A549 (cell line): ENCODE measurements around the gene HDGF. TPM values are rescaled to one million over a fixed set of nuclear protein-coding genes. Genes with fewer than 3 reads are reported as not detected.

ENCODE experiments used
- ATAC-seq, 2 experiments: fragments of 200-7000 bp in 1 of 2; fragments of >200 bp in 1 of 2; cut with Nextera tagmentation in 1 of 2; cut with Tn5 transposase in 1 of 2; 3 replicates each; pipeline versions ENCODE4 v1.8.0 to v1.9.1; 2018 to 2020; ENCODE audit warnings: mild to moderate bottlenecking in 1 of 2, moderate library complexity in 1 of 2
- CTCF ChIA-PET: fragments of 300-600 bp; sonication (Branson Sonifier 250); formaldehyde crosslinking; extraction: SDS; loops from one replicate; lab custom pipeline; 2021; ENCODE audit warnings: antibody characterized with exemption, inconsistent platforms; lab: Yijun Ruan, JAX
- POLR2A ChIA-PET: fragments of 350-600 bp; formaldehyde crosslinking; extraction: SDS; loops from one replicate; lab custom pipeline; 2021; ENCODE audit warnings: antibody characterized with exemption, inconsistent platforms; lab: Yijun Ruan, JAX
- DNase-seq, 2 experiments: peaks; one replicate each; pipeline versions ENCODE4 v3.0.0 to v3.0.0-alpha.2; 2011 to 2016; ENCODE audit warnings: low read depth in 1 of 2, low spot score in 1 of 2
- FAIRE-seq: peaks from 2 replicates; lab custom pipeline; 2011; peaks lifted over from hg19 to GRCh38; lab: Jason Lieb, UNC
- H3K27ac ChIP-seq, 2 experiments: fragments of >200 bp; sonication (Bioruptor Twin); formaldehyde crosslinking; 3 replicates each; pipeline ENCODE4 v1.5.1; 2016 to 2017
- H3K4me1 ChIP-seq: fragments of >200 bp; sonication (Bioruptor Twin); formaldehyde crosslinking; 3 replicates; pipeline ENCODE4 v1.6.1; 2016
- H3K4me2 ChIP-seq: fragments of >200 bp; sonication (Bioruptor Twin); formaldehyde crosslinking; 3 replicates; pipeline ENCODE4 v1.6.1; 2016
- H3K4me3 ChIP-seq: fragments of >200 bp; sonication (Bioruptor Twin); formaldehyde crosslinking; 3 replicates; pipeline ENCODE4 v1.5.1; 2016
- H3K9me3 ChIP-seq: fragments of >200 bp; sonication (Bioruptor Twin); formaldehyde crosslinking; 3 replicates; pipeline ENCODE4 v1.6.1; 2016
- BHLHE40 ChIP-seq: IDR thresholded peaks from 2 replicates; pipeline ENCODE4 v1.6.1; 2012; ENCODE audit warnings: low read depth, low read length, inconsistent platforms
- CHD2 ChIP-seq: fragments of 150-350 bp; IDR thresholded peaks from 2 replicates; pipeline ENCODE4 v1.6.1; 2014; ENCODE audit warnings: low read length; ENCODE audit not compliant: partially characterized antibody
- CHD4 ChIP-seq: fragments of 200-600 bp; sonication (generic); IDR thresholded peaks from 2 replicates; pipeline ENCODE4 v1.6.1; 2016; ENCODE audit warnings: antibody characterized with exemption, mild to moderate bottlenecking, borderline replicate concordance
- EHMT2 ChIP-seq: fragments of 200-600 bp; sonication (generic); IDR thresholded peaks from 2 replicates; pipeline ENCODE4 v1.6.1; 2016; ENCODE audit warnings: antibody characterized with exemption, low read depth, mild to moderate bottlenecking, moderate library complexity
- EP300 ChIP-seq, 2 experiments: fragments of >200 bp; sonication (Bioruptor Twin); formaldehyde crosslinking; IDR thresholded peaks; 2 replicates in 1 of 2; 3 replicates in 1 of 2; pipeline ENCODE4 v1.6.1; 2016 to 2017
- FOXS1 ChIP-seq: fragments of 250-450 bp; sonication (Bioruptor Pico); IDR thresholded peaks from 2 replicates; pipeline ENCODE4 v1.5.0; 2020; ENCODE audit warnings: mild to moderate bottlenecking, moderate library complexity
- GATA3 ChIP-seq: IDR thresholded peaks from 2 replicates; pipeline ENCODE4 v1.6.1; 2012; ENCODE audit warnings: borderline replicate concordance
- HDAC2 ChIP-seq: fragments of 200-600 bp; sonication (generic); IDR thresholded peaks from 2 replicates; pipeline ENCODE4 v1.6.1; 2016
- HOXA7 ChIP-seq: fragments of 250-450 bp; sonication (Bioruptor Pico); IDR thresholded peaks from 2 replicates; pipeline ENCODE4 v1.5.0; 2020; ENCODE audit warnings: mild to moderate bottlenecking, moderate library complexity
- HOXB5 ChIP-seq: fragments of 250-450 bp; sonication (Bioruptor Pico); IDR thresholded peaks from 2 replicates; pipeline ENCODE4 v1.5.0; 2020; ENCODE audit warnings: mild to moderate bottlenecking, moderate library complexity
- JUNB ChIP-seq: fragments of >200 bp; sonication (Bioruptor Twin); formaldehyde crosslinking; IDR thresholded peaks from 2 replicates; pipeline ENCODE4 v1.6.1; 2016
- KDM1A ChIP-seq: fragments of 200-600 bp; sonication (generic); IDR thresholded peaks from 2 replicates; pipeline ENCODE4 v1.6.1; 2016; ENCODE audit warnings: low read depth, mild to moderate bottlenecking
- MAFK ChIP-seq: fragments of 450-650 bp; IDR thresholded peaks from 2 replicates; pipeline ENCODE4 v1.6.1; 2014; ENCODE audit not compliant: partially characterized antibody
- MAZ ChIP-seq: fragments of 150-350 bp; IDR thresholded peaks from 2 replicates; pipeline ENCODE4 v1.6.1; 2014; ENCODE audit warnings: antibody characterized with exemption, low read depth, low read length, borderline replicate concordance
- MYC ChIP-seq: IDR thresholded peaks from 2 replicates; pipeline ENCODE4 v1.6.1; 2012; ENCODE audit warnings: mild to moderate bottlenecking, inconsistent platforms, low read length, improper control_type of control experiment, borderline replicate concordance
- NPAS2 ChIP-seq: fragments of 250-450 bp; sonication (Bioruptor Pico); IDR thresholded peaks from 2 replicates; pipeline ENCODE4 v1.8.0; 2022; ENCODE audit warnings: mild to moderate bottlenecking, moderate library complexity, borderline replicate concordance
- PHF8 ChIP-seq: fragments of 200-600 bp; sonication (generic); IDR thresholded peaks from 2 replicates; pipeline ENCODE4 v1.6.1; 2016; ENCODE audit warnings: low read depth, mild to moderate bottlenecking, antibody characterized with exemption, moderate library complexity, borderline replicate concordance
- POLR2A ChIP-seq: IDR thresholded peaks from 2 replicates; pipeline ENCODE4 v1.6.1; 2012; ENCODE audit warnings: mild to moderate bottlenecking, low read length
- RAD21 ChIP-seq, 2 experiments: fragments of >200 bp in 1 of 2; sonication (Bioruptor Twin) in 1 of 2; formaldehyde crosslinking in 1 of 2; IDR thresholded peaks in 1 of 2; conservative IDR thresholded peaks in 1 of 2; 2 replicates in 1 of 2; 3 replicates in 1 of 2; pipeline ENCODE4 v1.6.1; 2012 to 2018; ENCODE audit warnings: inconsistent platforms in 1 of 2
- RARB ChIP-seq: fragments of 250-450 bp; sonication (Bioruptor Pico); IDR thresholded peaks from 2 replicates; pipeline ENCODE4 v1.8.0; 2021; ENCODE audit warnings: mild to moderate bottlenecking, moderate library complexity
- RCOR1 ChIP-seq: fragments of 150-350 bp; IDR thresholded peaks from 2 replicates; pipeline ENCODE4 v1.6.1; 2014; ENCODE audit warnings: antibody characterized with exemption, low read length, low read depth
- RNF2 ChIP-seq: fragments of 200-600 bp; sonication (generic); IDR thresholded peaks from 2 replicates; pipeline ENCODE4 v1.6.1; 2016; ENCODE audit warnings: low read depth, mild to moderate bottlenecking, antibody characterized with exemption, moderate library complexity, borderline replicate concordance
- SMC3 ChIP-seq: fragments of >200 bp; sonication (Bioruptor Twin); formaldehyde crosslinking; IDR thresholded peaks from 3 replicates; pipeline ENCODE4 v1.6.1; 2018; ENCODE audit warnings: inconsistent platforms
- TP53 ChIP-seq: fragments of 250-450 bp; sonication (Bioruptor Pico); IDR thresholded peaks from 2 replicates; pipeline ENCODE4 v1.5.0; 2021; ENCODE audit warnings: mild to moderate bottlenecking, moderate library complexity
- ZFP36 ChIP-seq: fragments of 450-650 bp; IDR thresholded peaks from 2 replicates; pipeline ENCODE4 v1.6.1; 2014; ENCODE audit warnings: borderline replicate concordance; ENCODE audit not compliant: partially characterized antibody
- WGBS: methylation state at CpG from one replicate; pipeline ENCODE4 v1.1.6; 2017; ENCODE audit errors: missing lambda C conversion rate; 5-methylcytosine and 5-hydroxymethylcytosine counted together
- polyA plus RNA-seq, 4 experiments: library from polyadenylated mRNA; depleted of rRNA in 3 of 4; stranded (reverse); fragments of >200 nt; fragmentation: RNase III in 1 of 4; extraction: RNeasy Plus Mini Kit Qiagen cat#74134 plus additional on column Dnase treatment in 1 of 4; gene quantifications; 2 replicates in 3 of 4; 3 replicates in 1 of 4; pipeline ENCODE4 v1.2.3, GENCODE V29; 2011 to 2017
- TF ChIP-seq, protein P1 (sequence below): IDR thresholded peaks from 2 replicates; pipeline ENCODE4 v1.6.1; 2012; ENCODE audit warnings: low read depth, borderline replicate concordance
- TF ChIP-seq, protein P2 (sequence below): fragments of 250-450 bp; sonication (Bioruptor Pico); IDR thresholded peaks from 2 replicates; pipeline ENCODE4 v1.5.0; 2020; ENCODE audit warnings: low read depth, mild to moderate bottlenecking, moderate library complexity
- TF ChIP-seq, protein P3 (sequence below): fragments of 450-650 bp; IDR thresholded peaks from 2 replicates; pipeline ENCODE4 v1.6.1; 2014; ENCODE audit warnings: antibody characterized with exemption
- TF ChIP-seq, protein P4 (sequence below): fragments of >200 bp; sonication (Bioruptor Twin); formaldehyde crosslinking; IDR thresholded peaks from 2 replicates; pipeline ENCODE4 v1.6.1; 2016
- TF ChIP-seq, protein P5 (sequence below): fragments of 250-450 bp; sonication (Bioruptor Pico); IDR thresholded peaks from 2 replicates; pipeline ENCODE4 v1.5.0; 2021; ENCODE audit warnings: mild to moderate bottlenecking, moderate library complexity, borderline replicate concordance
- TF ChIP-seq, protein P6 (sequence below): fragments of 150-350 bp; IDR thresholded peaks from 2 replicates; pipeline ENCODE4 v1.6.1; 2014; ENCODE audit warnings: low read depth, mild to moderate bottlenecking, low read length

HDGF gene
- polyA plus RNA-seq, 2 of the 4 experiments (the other 2 are of a cell fraction): 299 to 428 TPM

DNA sequence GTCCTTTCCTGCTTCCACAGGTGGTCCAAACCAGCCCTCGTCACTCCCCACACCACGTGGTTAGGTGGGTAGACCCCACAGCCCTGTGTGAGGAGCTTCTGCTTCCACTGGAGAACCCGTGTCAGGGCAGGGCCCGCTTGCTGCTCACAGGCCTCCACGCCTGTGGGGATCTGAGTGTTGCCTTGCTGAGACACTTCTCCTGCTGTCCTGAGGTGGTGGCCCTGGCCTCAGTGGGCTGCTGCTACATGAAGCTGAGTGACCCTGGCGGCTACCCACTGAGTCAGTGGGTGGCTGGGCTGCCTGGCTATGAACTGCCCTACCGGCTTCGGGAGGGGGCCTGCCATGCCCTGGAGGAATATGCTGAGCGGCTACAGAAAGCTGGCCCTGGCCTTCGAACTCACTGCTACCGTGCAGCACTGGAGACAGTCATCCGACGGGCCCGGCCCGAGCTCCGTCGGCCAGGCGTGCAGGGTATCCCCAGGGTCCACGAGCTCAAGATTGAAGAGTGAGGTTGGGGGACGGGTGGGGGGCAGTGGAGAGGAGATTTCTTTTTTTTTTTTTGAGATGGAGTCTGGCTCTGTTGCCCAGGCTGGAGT is 17.4 kb downstream of the HDGF start (continued):
- TF ChIP-seq, protein P1, sequence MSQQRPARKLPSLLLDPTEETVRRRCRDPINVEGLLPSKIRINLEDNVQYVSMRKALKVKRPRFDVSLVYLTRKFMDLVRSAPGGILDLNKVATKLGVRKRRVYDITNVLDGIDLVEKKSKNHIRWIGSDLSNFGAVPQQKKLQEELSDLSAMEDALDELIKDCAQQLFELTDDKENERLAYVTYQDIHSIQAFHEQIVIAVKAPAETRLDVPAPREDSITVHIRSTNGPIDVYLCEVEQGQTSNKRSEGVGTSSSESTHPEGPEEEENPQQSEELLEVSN: no peak
- TF ChIP-seq PHF8 (no peak), RNF2 (no peak)
- TF ChIP-seq, all 56 proteins: peak for 0

DNA sequence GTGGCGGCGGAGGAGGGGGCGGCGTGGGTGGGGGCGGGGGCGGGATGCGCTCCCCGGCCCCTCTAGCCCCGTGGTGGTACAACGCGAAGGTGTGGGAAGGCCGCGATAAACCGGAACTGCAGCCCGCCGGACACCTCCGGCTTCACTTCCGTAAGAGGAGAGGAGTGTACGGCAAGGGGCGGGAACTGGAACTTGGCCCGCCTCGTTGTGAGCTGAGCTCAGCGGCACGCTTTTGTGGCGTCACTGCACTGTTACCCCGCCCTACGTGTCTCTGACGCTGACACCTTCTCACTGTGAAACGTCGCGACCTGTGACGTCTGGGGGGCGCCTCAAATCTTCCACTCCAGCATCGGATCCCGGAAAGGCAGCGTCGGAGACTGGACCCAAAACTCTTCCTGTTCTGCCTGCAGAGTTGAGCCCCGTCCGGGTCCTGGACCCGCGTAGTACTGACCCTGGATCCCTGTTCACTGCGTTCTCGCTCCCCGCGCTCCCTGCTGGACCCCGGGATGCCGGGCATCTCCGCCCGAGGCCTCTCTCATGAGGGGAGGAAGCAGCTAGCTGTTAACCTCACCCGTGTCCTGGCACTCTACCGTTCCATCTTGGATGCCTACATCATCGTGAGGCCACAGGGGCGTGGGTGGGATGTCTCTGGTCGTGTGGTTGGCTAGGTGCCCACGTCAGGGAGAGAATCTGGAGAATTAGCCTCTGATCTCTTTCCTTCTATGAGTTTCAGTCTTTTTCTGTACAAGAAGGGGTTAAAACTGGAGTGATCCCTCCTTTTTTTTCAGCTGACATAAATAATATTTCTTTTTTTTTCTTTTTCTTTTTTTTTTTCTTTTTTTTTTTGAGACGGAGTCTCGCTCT is 22.6 kb downstream of the HDGF start, which contains the start of gene ISG20L2:
TSS of gene ISG20L2 (minus strand) at position 168 of the 864 bp plus-strand sequence. CDS start 1,114 bp downstream, outside the sequence.
- peak within 1 kb of the TSS; percentile 95 for H3K4me2 ChIP-seq
- peaks cover 35% of the 10 kb centered on the region for H3K4me1 ChIP-seq
- no peaks in the 10 kb centered on the region for H3K9me3 ChIP-seq
- H3K4me3 ChIP-seq: peak within 1 kb of the TSS; percentile 89
- CTCF ChIA-PET: interaction anchor here (1.1 to 42.3 kb wide), 9 partner anchors 14 to 162 kb away, joined by 3 to 2258 read pairs (median 108); partner anchors contain the start of genes CRABP2, INSRR, MRPL24 and NES
- FAIRE-seq (no peak), DNase-seq (peak; percentile 94 to 99), ATAC-seq (peak; percentile 87 to 89)
- WGBS: 5% methylated on average over 50 of the region's 57 CpGs
- POLR2A ChIA-PET: interaction anchor here (0.6 to 4.4 kb wide), 31 partner anchors 8 to 228 kb away, joined by 3 to 90 read pairs (median 6); partner anchors contain the start of genes HDGF, MEF2D, MRPL24 and PRCC
- peak within 1 kb of the TSS; percentile 93 for H3K27ac ChIP-seq
- TF ChIP-seq RNF2: no peak
- TF ChIP-seq RCOR1: no peak
- TF ChIP-seq CHD2: no peak
- TF ChIP-seq, protein P2, sequence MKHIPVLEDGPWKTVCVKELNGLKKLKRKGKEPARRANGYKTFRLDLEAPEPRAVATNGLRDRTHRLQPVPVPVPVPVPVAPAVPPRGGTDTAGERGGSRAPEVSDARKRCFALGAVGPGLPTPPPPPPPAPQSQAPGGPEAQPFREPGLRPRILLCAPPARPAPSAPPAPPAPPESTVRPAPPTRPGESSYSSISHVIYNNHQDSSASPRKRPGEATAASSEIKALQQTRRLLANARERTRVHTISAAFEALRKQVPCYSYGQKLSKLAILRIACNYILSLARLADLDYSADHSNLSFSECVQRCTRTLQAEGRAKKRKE: no peak
- no peak for TF ChIP-seq NPAS2 (CRISPR knock-in tag)
- TF ChIP-seq, protein P3, sequence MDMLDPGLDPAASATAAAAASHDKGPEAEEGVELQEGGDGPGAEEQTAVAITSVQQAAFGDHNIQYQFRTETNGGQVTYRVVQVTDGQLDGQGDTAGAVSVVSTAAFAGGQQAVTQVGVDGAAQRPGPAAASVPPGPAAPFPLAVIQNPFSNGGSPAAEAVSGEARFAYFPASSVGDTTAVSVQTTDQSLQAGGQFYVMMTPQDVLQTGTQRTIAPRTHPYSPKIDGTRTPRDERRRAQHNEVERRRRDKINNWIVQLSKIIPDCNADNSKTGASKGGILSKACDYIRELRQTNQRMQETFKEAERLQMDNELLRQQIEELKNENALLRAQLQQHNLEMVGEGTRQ: peak; percentile 26; the same call in 1 of the 2 replicates
- no peak for TF ChIP-seq HOXB5 (CRISPR knock-in tag)
- TF ChIP-seq EP300 (IDR thresholded peaks at IDR 0.05): no peak
- no peak for TF ChIP-seq CHD4
- peak; percentile 76; the same call in 1 of the 2 replicates for TF ChIP-seq MAZ
- no peak for TF ChIP-seq FOXS1
- TF ChIP-seq RARB (CRISPR knock-in tag): no peak
- TF ChIP-seq HOXA7: no peak
- TF ChIP-seq, protein P4, sequence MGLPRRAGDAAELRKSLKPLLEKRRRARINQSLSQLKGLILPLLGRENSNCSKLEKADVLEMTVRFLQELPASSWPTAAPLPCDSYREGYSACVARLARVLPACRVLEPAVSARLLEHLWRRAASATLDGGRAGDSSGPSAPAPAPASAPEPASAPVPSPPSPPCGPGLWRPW: no peak
- TF ChIP-seq, protein P5, sequence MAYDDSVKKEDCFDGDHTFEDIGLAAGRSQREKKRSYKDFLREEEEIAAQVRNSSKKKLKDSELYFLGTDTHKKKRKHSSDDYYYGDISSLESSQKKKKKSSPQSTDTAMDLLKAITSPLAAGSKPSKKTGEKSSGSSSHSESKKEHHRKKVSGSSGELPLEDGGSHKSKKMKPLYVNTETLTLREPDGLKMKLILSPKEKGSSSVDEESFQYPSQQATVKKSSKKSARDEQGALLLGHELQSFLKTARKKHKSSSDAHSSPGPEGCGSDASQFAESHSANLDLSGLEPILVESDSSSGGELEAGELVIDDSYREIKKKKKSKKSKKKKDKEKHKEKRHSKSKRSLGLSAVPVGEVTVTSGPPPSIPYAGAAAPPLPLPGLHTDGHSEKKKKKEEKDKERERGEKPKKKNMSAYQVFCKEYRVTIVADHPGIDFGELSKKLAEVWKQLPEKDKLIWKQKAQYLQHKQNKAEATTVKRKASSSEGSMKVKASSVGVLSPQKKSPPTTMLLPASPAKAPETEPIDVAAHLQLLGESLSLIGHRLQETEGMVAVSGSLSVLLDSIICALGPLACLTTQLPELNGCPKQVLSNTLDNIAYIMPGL (CRISPR knock-in tag): no peak
- 0 out of 2 replicates have a peak, but pooled peaks have one; percentile 66 for TF ChIP-seq MYC
- TF ChIP-seq HDAC2: no peak
- TF ChIP-seq PHF8: peak; percentile 52; the same call in 1 of the 2 replicates
- TF ChIP-seq POLR2A: peak; percentile 29
- no peak; the same call in 1 of the 2 replicates for TF ChIP-seq GATA3
- no peak for TF ChIP-seq ZFP36
- no peak for TF ChIP-seq KDM1A
- no peak for TF ChIP-seq JUNB
- TF ChIP-seq BHLHE40: peak; percentile 95
- TF ChIP-seq, protein P6, sequence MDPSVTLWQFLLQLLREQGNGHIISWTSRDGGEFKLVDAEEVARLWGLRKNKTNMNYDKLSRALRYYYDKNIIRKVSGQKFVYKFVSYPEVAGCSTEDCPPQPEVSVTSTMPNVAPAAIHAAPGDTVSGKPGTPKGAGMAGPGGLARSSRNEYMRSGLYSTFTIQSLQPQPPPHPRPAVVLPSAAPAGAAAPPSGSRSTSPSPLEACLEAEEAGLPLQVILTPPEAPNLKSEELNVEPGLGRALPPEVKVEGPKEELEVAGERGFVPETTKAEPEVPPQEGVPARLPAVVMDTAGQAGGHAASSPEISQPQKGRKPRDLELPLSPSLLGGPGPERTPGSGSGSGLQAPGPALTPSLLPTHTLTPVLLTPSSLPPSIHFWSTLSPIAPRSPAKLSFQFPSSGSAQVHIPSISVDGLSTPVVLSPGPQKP: no peak
- no peak for TF ChIP-seq EHMT2
- peak; percentile 35 for TF ChIP-seq MAFK
- TF ChIP-seq TP53 (CRISPR knock-in tag): 0 out of 2 replicates have a peak, but pooled peaks have one; percentile 59
- peak; percentile 22; the same call in 2 of the 3 replicates for TF ChIP-seq SMC3
- no peak for TF ChIP-seq RAD21 (conservative IDR thresholded peaks at IDR 0.05 in 1 of 2, IDR thresholded peaks at IDR 0.05 in 1 of 2)
